Islet of Langerhans (tissue), 1 donor: ENCODE measurements around the gene RSPH9.

Source experiments
- FAIRE-seq: peaks from one replicate; lab custom pipeline; 2011; peaks lifted over from hg19 to GRCh38; lab: Jason Lieb, UNC

The RSPH9 gene, protein sequence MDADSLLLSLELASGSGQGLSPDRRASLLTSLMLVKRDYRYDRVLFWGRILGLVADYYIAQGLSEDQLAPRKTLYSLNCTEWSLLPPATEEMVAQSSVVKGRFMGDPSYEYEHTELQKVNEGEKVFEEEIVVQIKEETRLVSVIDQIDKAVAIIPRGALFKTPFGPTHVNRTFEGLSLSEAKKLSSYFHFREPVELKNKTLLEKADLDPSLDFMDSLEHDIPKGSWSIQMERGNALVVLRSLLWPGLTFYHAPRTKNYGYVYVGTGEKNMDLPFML

DNA sequence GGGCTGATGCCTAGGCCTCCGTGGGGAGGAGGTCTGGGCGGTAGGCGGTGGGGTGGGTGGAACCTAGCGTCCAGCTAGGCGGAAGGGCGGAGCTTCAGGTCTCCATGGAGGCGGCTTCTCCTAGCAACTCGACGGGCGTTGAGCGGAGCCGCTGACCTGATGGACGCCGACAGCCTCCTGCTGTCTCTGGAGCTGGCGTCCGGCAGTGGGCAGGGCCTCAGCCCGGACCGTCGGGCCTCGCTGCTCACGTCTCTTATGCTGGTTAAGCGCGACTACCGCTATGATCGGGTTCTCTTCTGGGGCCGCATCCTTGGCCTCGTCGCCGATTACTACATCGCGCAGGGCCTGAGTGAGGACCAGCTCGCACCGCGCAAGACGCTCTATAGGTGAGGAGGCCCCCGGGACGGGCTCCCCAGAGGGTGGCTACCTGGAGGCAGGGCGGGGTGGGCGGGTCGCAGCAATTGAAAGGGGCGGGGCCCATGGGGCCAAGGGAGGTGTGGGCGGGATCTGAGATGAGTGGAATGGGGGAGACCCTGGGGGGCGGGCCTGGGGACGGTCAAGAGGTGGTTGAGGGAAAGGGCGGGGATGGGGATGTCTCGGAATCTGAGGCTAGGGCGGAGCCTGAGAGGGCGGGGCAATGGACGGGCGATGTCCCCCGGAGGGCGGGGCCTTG, at the start of gene RSPH9:
Gene RSPH9 (plus strand): TSS at position 97 of the 673 bp plus-strand sequence. CDS start 63 bp downstream, at position 160.
- no peak for FAIRE-seq

DNA sequence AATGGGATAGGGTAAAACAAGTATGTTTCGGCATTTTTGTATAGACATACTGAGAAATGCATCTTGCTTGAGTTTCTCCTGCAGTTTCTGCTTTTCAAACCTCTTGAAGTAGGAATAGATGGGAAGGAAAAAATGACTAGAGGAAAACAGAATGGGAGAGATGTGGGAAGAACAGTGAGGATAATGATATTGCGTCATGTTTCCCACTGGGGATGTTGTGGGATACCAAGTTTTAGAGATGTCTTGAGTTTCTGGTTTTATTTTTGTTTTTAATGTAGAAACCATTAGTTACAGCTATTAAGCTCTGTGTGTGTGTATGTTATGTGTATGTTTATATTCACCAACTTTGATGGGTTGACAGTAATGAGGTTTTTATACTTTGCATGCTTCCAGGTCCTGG, 44.2 kb upstream of the RSPH9 start:
- no peak for FAIRE-seq

DNA sequence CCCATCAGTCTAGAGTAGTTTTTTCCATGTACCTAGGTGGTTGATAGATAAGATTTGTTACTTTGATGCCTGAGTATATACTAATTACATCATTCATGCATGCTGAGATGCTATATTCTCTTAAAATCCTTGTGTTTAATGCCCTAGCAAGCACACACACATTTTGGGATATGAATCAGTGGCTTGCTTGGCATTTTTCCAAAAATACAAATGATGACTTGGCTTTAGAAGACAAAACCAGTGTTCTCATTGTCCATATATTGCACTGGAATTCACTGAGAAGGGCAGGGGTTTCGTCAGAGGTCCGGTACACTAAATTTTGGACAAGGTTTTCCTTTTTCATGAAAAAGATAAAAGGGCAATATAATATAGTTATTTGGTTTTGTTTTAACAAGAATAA, 40.7 kb upstream of the RSPH9 start:
- no peak for FAIRE-seq

DNA sequence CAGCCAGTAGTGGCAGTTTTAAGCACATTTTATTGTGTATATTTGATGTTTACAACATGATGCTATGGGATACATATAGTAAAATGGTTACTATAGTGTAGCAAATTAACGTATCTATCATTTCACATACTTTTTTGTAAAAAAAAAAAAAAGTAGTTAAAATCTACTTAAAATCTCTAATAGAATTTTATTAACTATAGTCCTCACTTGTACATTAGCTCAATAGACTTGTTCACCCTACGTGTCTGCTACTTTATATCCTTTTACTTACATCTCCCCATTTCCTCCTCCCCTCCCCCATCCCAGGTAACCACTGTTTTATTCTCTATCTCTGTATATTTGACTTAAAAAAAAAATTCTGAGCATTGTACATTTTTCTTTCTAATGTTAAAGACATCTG, 38.8 kb upstream of the RSPH9 start:
- no peak for FAIRE-seq

DNA sequence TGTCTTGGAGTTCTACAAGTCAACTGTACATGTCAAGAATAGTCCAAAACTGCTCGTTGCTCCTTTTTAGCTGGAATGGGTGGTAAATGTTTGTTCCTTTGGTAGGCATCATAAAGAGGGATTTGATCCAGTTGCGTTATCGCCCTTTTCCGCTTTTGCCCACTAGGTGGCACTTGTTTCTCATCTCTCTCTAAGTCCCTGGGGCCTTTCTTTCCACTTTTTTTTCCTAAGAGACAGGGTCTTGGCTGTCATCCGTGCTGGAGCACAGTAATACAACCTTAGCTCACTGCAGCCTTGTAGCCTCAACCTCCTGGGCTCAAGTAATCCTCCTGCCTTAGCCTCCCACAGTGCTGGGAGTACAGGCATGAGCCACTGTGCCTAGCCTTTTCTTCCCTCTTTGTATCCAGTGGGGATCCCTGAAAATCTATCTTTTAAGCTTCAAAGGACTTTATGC, 36.5 kb upstream of the RSPH9 start:
- FAIRE-seq = peak; percentile 77

DNA sequence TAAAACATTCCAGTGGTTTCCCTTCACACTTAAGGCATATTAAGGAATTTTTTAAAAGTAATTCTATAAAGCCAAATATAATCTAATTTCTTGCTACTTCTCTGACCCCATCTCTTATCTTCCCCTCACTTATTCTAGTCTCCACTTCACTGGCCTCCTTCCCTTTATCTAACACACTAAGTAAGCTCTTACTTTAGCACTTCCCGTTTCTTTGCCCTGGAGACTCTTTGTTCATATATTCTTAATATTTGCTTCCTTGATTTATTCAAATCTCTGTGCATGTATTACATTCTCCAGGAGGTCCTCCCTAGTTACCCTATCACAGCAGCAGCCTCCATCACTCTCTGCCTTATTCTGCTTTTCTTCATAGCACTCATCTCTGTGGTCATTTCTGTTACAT, 36.0 kb upstream of the RSPH9 start:
- FAIRE-seq = no peak

DNA sequence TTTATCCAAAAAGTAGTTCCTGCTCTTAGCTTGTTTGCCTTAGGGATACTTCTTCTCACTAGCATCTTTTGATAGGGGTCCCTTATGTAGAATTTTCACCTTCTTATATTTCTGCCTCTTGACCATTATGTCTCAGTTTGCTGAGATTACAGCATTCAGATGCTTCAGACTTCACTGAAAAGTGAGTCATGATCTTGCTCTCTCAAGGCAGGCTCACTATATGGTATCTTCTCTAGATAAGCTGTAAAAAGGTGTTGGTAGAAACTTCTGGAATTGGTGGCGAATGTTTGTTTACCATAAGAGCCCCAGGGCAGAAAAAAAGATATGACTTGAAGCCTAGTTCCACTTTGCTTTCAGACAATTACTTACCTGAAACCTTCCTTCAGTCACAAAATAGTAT, 35.4 kb upstream of the RSPH9 start:
- no peak for FAIRE-seq

DNA sequence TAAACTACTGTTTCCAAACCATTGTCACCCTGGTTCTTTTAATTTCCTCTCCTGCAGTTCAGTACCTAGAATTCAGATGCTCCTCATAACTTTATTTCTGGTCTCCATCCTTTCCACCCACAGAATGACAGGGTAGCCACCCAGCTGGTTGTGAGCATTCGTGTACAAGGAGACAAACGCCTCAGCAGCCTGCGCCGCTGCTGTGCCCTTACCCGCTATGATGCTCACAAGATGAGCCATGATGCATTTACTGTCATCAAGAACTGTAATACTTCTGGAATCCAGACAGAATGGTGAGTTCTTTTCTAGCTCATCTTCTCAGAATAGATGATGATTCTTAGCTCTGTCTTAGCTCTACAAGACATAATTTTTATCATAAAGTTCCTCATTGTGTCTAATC, 34.4 kb upstream of the RSPH9 start:
- FAIRE-seq = no peak

DNA sequence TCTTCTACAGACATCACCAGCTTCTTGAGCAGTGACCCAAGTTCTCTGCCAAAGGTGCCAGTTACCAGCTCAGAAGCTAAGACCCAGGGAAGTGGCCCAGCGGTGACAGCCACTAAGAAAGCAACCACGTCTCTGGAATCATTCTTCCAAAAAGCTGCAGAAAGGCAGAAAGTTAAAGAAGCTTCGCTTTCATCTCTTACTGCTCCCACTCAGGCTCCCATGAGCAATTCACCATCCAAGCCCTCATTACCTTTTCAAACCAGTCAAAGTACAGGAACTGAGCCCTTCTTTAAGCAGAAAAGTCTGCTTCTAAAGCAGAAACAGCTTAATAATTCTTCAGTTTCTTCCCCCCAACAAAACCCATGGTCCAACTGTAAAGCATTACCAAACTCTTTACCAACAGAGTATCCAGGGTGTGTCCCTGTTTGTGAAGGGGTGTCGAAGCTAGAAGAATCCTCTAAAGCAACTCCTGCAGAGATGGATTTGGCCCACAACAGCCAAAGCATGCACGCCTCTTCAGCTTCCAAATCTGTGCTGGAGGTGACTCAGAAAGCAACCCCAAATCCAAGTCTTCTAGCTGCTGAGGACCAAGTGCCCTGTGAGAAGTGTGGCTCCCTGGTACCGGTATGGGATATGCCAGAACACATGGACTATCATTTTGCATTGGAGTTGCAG, 31.0 kb upstream of the RSPH9 start:
- FAIRE-seq = no peak

DNA sequence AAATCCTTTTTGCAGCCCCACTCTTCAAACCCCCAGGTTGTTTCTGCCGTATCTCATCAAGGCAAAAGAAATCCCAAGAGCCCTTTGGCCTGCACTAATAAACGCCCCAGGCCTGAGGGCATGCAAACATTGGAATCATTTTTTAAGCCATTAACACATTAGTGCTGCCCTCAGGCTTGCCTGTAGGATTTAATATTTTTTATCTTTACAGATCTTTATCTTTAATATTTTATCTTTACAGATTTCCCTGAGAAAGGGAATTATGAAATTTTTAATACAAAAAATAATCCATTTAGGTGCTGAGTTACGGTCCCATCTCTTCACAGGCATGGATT, 30.5 kb upstream of the RSPH9 start:
- no peak for FAIRE-seq

DNA sequence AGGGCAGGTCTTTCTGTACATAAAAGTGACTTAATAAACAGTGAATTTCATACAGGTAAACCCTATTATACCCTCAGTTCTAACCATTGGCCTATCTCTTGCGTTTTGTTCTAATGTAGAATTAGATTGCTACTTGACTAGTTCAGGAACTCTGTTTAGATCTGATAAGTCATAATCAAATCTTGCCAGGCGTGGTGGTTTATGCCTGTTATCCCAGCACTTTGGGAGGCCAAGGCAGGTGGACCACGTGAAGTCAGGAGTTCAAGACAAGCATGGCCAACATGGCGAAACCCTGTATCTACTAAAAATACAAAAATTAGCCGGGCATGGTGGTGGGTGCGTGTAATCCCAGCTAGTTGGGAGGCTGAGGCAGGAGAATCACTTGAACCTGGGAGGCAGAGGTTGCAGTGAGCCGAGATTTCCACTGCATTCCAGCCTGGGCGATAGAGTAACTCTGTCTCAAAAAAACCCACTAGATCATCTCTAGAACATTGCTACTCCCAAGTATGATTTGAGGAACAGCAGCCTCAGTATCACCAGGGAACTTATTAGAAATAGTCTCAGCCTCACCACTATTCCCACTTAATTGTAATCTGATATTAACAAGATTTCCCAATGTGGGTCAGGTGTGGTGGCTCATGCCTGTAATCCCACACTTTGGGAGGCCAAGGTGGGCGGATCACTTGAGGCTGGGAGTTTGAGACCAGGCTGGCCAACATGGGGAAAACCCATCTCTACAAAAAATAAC, 27.9 kb upstream of the RSPH9 start:
- no peak for FAIRE-seq

DNA sequence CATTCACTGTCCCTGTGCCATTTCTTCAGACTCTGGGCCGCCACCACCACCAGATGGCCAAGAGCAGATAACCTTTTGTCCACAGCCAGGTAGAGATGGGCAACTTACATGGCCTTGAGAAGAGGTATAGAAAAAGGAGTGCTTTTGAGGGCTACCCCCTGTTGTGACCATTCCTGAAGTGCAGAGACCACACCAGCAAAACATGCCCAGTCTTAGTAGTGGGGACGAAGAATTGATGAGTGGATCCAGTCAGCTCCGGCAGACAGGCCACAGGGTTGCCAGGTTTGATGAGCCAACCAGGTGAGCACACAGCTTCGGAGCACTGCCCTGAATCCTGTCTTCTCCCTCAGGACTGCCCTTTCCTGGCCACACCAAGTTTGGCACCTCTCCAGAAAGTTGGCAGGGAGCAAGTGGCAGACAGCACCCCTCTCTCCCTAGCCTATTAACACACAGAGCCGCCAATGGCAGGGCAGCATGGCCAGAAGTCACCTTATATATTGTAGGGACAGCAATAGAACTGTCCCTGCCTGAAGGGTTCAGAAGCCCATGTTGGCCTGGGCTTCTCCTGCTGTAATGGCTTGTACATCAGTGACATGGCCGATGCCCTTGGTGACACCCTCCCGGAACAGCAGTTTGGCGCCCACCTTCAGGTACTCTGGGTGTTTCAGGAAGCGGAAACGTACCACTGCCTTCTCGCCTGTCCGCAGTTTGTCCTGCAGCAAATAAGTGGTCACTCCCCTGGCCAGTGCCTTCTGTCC, 23.6 kb upstream of the RSPH9 start:
- no peak for FAIRE-seq

DNA sequence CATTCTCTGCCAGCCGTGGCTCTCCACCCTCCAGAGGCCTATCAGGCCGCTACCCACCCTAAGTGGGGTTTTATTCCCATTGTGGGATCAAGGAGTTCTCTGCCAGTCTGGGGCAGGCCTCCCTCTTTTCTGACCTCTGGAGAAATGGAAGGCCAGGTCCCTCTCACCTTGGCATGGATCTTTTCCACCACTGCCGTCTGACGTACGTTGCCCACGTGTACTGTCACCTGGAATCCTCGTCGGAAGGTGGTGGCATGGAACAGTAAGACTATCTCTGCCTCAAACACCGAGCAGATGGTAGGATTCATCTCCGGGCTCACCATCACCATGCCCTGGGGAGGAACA, 23.0 kb upstream of the RSPH9 start:
- FAIRE-seq = no peak

DNA sequence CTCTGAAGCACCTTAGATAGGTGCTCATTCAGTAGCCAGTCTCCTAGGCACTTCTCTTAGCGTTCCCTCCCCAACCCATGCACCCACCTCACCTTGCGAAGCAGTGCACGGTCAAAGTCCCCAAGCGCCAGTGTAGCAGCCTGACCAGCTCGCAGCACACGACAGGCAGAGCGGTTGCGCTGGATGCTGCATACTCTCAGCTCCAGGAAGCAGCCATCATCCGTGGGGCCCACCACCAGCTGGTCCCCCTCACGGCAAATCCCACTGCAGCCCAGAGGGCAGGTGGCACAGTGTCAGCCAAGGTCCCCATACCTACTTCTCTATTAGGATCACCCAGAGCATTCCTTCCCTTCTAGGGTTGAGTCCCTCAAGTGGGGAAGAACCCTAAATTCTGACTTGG, 22.3 kb upstream of the RSPH9 start:
- FAIRE-seq = no peak

DNA sequence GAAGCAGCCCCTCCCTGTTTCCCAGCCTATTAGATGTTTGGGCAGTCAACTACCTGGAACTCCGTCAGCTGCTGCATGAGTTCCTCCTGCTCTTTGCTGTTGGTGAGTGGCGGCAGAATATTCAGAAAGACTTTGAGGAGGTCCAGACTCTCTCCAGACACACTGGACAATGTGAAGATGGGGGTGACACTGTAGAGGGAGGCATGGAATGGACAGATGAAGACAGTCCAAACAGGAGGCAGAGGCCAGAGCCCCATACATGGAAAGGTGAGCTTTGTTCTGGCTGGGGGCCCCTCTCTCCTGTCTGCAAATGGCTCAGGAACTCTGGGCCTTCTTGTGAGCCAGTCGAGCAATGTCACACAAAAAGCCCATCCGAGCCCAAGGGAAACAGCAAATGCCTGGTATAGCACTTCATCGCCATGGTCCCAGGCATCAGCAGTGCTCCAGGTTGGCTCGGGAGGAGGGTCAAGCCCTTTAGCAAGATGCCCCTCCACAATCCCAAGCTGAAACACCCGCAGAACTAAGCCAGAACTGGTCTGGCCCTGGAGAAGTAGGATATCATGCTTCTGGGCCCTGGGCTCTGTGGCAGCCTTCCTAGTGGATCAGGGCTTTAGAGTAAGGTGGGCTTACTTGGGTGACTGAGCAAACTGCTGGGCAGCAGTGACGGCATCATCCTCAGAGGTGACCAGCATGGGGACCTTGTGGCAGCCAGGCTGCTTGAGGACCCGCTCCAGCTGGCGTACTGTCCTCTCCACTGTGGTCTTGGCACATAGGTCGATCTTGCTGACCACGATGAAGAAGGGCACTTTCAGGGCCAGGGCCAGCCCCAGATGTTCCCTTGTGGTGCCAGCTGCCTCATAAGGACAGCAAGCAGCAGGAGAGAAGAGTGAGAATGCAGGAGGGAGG, 20.7 kb upstream of the RSPH9 start:
- no peak for FAIRE-seq

DNA sequence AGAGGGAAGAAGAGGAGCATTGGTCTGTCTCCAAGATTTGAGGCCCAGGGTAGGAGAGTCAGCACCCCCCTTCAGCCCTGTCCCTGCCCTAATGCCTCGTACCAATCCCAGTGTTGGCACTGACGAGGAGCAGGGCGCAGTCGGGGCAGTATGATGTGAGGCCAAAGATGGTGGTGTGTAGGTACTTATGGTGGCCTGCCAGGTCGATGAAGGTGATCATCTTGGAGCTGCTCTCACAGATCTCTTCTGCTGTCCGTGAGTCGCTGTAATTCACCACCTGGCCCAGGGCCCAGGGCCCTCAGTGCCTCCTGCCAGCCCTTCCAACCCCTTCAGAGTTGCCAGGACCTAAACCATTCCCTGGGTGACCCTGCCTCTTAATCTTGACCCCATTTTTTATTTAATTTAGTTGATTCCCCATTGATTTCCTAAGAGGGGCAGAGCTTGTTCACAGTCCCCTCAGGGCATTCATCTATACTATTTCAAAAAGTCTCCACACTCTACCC, 20.0 kb upstream of the RSPH9 start:
- FAIRE-seq = no peak

DNA sequence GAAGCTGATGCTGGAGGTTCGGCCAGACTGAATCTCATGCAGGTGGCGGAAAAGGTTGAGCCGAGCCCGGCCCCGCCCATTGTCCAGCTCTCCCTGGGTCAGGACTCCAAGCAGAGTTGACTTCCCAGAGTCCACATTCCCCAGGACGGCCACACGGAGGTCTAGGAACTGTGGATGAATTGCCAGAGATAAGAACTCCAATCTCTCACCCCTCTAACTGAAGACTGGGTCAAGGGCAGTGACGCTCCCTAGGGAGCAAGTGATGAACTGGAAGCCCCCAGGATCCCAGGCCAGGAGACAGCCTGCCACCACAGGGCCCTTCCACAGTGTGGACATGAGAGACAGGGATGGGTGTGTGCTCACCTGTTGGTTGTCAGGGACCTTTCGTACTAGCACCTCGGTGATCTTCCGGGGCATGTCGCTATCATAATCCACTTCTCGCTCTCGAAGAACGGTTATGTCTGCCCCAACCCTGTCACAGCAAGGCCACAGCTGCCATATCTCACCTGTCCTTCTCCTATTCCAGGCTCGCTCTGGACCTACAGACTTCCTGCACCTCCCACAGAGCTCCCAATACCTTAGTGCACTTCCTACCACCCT, 19.3 kb upstream of the RSPH9 start:
- no peak for FAIRE-seq

DNA sequence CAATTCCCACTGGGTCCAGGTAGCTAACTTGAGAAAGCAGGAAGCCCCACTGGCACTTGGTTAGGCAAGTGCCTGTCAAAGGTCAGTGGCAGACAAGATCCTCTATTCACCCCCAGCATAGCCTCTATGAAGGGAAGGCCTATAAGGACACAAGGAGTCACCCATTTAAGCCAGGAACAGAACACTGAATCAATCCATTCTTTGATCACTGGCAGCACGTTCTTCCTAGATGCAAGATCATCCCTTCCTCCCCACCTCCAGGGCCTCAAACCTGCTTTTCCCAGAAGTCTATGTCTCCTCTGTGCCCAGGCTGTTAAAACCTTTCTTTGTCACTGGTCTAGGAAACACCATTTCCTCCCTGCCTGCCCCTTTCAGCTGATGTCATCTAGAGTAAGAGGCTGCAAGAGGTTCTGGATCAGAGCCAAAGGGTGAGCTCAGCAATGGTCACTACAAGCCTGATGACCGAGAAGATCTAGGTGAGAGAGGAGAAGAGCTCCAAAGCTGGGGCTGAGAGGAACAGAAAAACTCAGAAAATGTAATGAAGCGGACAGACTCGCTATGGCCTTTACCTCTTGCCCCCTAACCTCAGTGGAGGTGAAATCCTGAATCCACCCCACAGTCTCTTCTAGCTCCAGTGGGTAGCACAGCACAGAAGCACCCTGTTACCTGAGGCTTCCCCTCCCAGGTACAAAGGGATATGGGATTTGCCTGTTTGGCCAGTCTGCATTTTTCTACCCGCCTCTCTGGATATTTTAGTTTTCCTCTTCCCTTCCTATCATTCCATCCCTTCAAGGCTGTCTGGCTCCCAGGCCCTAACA, 17.6 kb upstream of the RSPH9 start:
- peak; percentile 94 for FAIRE-seq

DNA sequence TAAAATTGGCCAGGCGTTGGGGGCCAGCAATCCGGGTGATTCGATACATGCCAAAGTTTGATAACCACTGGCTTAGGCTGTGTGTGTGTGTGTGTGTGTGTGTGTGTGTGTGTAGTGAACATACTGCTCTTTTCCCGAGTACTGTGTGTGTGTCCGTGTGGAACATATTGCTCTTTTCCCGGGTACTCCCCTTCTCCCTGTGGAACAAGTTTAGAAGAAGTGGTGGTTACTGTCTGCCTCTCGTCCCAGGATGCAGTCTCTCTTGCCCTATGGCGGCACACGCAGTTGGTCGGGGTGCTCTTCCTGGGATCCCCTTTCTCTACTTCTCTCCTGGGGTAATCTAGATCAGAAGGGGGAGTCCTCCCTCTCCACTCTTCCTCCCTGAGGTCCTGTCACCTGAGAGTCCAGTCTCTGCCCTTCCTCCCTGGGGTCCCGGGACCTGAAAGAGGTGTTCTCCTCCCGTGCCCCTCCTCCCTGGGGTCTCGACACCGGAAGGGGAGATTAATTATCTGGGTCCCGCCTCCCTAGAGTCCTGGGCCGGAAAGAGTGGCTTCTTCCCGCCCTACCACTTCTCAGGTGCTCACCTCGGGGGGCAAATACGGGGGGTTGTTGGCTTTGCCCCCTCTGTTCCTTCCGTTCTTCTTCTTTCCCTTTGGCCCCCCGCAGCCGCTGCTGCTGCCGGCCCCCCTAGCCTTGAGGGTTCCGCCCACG, 16.3 kb upstream of the RSPH9 start:
- FAIRE-seq = no peak
